ENCODE results near the gene CRYBB2.
"Not testable (repeated sequence)": the region's sequence is repeated elsewhere in the genome, so short reads cannot be mapped to it uniquely, and the experiment has no call there.

Gene CRYBB2

DNA sequence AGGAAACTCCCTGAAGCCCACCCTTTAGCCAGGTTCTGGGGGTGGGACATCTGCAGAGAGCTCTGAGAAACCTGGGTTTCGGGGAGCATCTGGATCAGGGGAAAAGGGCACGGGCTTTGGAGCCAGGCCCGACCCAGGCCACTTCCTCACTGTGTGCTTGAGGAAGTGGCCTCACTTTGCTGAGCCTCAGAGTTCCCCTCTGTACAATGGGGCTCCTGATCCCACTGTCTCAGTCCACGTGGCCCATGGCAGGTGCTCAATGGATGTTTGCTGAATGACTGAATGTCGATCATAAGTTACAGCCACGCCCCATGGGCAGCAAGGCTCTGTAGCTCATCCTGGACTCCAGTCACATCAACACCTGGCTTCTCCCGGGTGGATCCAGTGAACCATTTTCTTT is 18.5 kb upstream of the CRYBB2 start:
- no peak for DNase-seq

DNA sequence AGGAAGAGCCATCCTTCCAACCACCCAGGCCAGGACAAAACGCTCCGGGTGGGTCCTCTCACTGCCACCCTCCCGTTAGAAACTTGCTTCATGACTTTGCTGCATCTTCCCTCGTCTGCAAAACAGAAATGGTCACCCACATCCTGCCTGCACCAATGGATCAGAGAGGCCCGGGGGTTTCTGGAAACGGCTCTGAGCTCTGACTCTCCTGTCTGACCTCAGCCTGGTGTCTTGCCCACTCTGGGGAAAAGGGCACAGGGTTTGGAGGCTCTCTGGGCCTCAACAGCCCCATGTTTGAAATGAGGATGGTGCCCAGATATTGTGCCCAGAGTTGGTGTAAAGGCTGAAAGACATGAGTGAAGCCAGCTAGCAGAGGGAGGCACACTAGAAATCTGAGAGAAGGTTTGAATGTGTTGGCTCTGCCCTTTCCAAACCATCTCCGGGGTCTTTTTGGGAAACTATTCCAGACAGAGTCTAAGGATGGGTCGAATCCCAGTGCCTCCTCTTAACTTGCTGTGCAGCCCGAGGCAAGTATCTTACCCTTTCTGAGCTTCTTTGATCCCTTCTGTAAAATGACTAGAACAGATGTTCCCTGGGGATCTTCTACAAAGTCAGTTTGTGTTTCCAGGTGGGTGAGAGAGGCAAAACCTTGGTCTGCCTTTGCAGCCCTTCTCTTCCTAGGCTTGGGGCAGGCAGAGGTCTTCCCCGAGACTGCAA is 17.7 kb upstream of the CRYBB2 start:
- DNase-seq = no peak

DNA sequence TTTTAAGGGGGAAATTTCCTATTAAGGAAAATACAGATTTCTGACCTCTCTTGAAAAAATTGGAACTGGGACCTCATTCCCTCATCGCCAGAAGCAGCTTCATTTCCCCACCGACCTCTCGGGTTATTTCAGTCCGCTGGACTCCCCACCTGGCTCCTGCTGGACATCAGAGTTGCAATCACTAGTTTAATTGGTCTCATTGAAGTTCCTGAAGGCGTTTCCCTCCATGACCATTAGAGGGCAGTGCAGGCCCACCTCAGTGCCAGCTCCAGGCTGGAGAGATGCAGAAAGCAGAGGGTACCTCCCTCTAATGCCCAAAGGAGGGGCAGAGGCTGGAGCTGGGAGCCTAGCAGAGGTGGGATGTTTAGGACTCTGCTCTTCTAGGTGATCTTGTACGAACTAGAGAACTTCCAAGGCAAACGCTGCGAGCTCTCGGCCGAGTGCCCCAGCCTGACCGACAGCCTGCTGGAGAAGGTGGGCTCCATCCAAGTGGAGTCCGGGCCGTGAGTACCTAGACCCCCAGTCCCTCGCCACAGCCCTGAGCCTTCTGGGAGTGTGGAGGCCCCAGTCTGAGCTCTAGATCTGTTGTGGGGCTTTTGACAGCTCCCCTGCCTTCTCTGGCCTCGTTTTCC is 17.0 kb upstream of the CRYBB2 start:
- peak; percentile 37 for DNase-seq

DNA sequence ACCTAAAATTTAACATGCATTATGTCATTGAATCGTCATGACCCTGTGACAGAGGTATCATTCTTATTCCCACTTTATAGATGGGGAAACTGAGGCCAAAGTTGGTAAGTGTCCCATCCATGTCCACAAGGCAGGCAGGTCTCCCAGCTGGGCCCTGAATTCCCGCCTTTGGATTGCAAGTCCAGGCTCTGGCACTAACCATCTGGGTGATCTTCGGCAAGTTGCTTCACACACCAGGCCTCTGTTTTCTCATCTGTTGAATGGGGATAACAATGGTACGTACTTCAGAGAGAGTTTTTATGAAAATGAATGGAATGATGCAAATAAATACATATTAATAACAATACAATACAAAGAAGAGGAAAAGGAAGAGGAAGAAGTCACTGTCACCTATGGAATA is 16.4 kb upstream of the CRYBB2 start:
- no peak for DNase-seq

DNA sequence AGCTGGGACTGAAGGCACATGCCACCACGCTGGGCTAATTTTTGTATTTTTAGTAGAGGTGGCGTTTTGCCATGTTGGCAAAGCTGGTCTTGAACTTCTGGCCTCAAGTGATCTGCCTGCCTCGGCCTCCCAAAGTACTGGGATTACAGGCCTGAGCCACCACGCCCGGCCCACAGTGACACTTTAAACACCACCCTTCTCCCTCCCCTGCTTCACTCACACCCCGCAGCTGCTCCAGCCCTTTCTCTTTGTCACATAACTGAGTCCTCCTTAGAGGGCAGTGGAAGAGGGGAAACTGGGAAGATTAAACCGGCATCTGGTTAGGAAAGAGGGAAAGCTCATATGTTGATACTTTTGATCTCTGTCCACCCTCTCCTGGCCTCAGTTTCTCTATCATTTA is 14.9 kb upstream of the CRYBB2 start:
- not testable (repeated sequence) for DNase-seq

DNA sequence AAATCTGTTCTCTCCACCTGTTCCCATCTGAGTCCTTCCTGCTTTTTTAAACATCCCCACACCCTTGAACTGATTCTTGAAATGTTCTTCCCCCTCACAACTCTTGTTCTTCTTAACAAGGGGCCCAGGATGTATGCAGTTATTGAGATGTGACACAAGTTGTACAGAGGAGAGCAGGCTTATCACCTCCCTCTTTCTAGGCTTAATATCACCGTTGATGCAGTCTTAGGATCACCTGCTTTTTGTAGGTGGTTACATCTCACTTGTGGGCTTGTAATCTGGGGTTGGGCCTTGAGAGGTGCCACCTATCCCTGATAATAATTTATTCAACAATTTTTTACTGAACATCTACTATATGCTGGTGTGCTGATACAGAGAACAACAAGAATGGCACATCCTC is 13.6 kb upstream of the CRYBB2 start:
- DNase-seq = no peak

DNA sequence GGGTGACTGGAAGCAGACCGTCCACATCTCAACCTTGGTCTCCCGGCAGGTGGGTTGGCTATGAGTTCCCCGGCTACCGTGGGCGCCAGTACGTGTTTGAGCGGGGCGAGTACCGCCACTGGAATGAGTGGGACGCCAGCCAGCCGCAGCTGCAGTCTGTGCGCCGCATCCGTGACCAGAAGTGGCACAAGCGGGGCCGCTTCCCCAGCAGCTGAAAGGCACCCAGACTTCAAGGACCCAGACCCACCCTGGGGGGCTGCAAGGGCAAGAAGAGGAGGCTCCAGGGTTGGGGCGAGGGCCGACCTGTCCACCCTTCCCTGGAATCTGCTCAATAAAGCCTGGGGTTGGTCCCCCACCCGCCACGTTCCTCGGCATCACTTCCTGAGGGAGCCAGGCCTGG is 12.4 kb upstream of the CRYBB2 start:
- no peak for DNase-seq

DNA sequence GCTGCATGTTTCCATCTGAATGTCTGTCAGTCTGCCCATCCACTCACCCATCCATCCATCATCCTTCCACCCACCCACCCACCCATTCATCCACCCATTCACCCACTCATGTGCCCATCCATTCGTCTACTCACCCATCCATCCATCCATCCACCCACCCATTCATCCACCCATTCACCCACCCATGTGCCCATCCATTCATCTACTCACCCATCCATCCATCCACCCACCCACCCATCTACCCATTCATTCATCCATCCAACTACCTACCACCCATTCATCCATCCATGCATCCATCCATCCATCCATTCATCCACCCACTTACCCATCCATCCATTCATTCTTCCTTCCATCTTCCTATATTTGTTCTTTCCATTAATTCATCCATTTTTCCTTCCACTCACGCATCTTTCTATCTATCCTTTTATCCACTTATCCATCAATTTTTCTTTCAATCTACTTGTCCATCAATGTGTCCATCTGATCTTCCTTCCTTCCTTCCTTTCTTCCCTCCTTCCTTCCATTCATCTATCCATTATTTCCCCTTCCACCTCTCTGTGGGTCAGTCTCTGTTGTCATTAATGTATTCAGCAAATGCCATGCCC is 11.8 kb upstream of the CRYBB2 start:
- no peak for DNase-seq

DNA sequence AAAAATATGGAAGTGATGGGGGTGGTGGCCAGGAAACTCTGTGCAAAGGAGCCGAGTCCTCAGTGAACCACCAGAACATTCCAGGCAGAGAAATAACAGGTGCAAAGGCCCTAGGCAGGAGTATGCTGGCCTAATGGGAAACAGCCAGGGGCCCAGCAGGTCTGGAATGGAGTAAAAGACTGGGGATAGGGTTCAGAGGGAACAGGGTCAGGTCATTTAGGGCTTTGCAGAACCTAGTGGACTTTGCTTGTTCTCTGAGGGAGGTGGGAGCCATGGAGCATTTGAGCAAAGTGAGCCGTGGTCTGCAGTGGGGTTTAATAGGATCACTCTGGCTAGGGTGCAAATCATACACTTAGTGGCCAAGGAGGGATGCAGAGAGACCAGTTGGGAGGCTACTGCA is 11.1 kb upstream of the CRYBB2 start:
- DNase-seq = no peak

DNA sequence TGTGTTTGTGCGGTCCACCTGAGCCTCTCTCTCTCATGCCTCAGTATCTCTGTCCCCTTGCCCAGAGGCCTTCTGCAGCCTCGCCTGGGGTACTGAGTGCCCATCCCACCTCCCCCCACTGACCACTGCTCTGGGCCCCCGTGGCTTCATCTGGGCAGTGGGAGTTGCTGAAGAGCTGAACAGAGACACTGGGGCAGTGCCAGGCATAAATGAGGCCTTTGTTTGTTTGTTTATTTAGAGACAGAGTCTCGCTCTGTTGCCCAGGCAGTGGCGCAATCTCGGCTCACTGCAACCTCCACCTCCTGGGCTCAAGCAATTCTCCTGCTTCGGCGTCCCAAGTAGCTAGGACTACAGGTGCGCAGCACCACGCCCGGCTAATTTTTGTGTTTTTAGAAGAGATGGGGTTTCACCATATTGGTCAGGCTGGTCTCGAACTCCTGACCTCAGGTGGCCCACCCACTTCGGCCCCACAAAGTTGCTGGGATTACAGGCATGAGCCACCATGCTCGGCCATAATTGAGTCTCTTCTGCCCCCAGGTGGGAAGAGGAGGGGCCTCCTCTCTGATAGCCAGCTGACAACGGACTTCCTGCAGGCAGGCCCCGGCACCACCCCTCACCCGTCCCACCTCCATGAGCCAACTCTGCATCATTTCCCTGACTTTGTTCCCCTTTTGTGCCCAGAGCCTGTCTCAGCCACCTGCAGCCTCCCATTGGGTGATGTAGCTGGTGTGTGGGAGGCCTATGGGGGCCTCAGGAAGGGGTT is 10.5 kb upstream of the CRYBB2 start:
- DNase-seq = no peak

DNA sequence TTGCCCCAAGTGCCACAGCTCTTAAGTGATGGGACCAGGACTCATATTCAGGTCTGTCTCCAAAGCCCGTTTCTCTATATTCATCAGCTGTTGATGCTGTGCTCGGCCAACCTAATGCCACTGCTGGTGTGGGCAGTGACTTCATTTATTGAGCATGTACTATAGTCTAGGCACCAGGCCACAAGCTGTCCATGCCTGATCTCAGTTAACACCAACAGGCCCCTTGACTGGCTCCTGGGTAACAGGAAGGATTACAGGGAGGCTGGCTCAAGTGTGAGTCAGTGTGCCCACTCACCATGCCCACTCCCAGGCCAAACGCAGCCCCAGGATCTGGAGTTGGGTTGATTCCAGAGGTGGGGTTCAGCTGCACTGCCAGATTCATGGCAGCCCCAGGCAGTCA is 8.6 kb upstream of the CRYBB2 start:
- DNase-seq = no peak

DNA sequence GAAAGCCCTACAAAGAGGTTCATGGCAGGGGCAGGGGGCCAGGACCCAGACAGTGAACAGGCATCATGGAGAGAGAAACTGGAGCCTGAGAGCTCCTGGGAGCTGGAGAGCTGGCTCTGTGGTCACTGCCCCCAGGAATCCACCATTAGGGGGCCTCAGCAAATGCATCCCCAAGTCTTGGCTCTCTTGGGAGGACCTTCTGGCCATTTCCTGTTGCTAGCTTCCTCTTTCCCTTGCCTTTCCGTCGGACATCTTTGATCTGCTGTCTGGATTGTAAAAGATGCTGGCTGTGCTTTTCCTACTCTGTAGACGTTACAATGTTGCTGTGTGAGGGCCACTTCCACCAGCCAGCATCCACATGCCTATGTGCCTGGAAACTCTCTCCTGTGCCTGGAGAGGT is 7.1 kb upstream of the CRYBB2 start:
- DNase-seq = no peak

DNA sequence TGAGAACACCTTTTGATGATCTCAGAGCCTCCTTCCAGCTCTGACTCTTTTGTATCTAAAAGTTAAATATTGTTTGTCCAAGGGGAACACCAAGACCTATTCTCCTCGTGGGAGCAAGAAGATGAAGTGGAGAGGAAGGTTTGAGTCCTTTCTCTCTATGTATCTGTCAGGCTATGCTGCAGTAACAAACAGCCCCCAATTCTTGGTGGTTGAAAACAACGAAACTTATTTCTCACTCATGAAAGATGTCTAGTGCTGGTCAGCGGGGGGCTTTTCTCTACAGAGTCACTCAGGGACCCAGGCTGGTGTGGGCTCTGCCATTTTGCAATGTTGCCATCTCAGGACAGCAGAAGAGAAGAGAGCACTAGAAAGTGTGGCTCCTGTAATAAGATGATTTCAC is 6.2 kb upstream of the CRYBB2 start:
- no peak for DNase-seq

DNA sequence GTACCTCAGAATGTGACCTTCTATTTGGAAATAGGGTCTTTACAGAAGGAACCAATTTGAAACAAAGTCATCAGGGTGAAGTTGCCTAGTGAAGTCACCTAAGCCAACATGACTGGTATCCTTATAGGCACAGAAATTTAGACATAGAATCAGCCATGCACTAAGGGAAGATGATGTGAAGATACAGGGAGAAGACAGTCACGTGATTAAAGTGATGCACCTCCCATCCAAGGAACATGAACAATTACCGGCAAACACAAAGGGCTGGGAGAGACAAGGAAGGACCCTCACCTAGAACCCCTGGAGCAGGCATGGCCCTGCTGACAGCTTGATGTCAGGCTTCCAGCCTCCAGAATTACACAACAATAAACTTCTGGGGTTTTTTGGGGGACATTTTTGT is 3.2 kb upstream of the CRYBB2 start:
- no peak for DNase-seq

DNA sequence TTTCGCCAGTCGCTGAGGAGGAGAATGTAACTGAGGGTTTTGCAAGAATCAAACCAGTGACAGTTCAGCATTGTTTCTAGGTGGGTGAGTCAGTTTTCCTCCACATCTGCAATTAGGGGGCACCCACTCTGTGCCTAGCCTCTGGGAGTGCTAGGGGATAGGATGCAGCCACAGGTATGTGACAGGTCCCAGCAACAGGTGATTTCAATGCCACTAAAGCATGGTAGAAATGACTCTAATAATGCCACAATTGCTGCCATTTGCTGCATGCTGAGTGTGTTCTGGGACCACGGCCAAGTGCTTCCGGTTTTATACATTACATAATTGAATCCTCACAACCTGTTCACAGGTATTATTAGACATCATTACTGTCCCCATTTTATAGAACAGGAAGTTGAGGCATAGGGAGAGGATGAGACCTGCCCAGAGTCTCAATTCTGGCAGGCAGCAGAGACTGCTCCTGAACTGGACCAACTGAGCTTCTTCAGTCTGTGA is 556 bp downstream of the CRYBB2 start:
- peak; percentile 50 for DNase-seq

DNA sequence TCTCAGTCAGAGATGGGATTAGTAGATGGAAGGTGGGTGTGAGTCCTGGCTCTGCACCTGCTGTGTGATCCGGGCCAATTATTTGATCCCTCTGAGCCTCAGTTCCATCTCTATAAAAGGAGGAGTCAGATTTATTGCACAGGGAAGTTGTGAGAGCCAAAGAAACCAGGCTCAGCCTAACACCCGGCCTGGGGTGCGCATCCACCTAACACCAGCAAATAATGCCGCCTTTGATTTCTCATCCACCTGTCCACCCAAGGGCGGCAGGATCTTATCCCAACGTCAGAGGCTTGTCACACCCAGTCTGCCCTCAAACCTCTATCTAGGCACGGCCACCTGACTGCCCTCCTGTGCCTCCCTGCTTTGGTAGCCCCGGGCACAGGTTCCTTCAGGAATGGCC is 2.4 kb downstream of the CRYBB2 start:
- DNase-seq = no peak

DNA sequence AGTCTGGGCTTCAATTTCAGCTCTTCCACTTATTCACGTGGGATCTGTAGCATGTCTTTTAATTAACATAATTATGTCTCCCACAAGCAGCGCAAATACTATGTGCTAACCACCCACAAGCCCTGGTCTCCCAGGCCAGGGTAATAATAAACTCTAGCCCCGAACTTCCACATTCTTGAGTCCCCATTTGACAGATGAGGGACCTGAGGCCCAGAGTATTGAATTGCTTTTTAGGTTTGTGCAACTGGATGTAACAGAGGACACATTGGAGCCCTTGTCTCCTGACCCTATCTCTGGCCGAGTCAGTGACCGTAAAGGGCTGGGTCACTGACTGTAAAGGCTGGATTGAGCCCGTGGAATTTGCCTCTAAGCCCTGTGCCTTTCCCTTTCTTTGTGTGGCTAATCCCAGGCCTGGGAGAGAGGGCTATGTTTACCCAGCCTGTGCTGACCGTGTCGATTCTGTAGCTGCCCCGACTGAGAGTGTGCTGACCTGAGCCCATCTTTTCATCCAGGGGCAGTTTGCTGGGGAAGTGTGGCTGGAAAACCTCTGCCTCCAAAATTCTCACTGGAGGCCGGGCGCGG is 3.9 kb downstream of the CRYBB2 start:
- DNase-seq = no peak

DNA sequence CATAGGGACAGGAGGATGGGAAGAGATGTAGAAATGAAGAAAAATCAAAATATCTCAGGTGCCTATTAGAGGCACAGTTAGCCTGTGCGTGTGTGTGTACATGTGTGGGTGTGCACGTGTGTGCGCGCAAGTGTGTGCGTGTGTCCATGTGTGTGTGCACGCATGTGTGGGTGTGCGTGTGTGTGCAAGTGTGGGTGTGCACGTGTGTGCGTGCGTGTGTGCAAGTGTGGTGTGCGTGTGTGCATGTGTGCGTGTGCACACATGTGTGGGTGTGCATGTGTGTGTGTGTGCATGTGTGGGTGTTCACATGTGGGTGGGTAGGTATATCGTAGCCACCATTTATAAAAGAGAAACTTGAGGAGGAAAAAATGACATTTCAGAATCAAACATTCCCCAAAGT is 9.4 kb downstream of the CRYBB2 start:
- no peak for DNase-seq

DNA sequence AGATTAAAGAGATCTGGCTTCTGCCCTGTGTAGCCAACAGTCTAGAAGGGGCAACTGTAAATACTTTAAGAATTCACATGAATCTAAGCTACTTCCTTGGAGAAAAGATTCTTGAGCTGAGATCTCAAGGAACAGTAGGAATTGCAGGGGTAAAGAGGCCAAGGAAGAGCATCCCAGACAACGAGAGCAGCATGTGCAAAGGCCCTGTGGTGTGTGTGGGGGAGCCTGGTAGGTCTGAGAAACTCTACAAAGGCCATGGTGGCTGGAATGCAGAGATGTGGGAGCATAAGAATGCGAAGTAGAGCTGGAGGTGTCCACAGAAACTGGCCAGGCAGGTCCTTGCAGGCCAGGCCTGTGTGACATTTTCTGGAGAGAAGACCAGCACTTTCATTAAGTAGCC is 11.3 kb downstream of the CRYBB2 start:
- DNase-seq = not testable (repeated sequence)

DNA sequence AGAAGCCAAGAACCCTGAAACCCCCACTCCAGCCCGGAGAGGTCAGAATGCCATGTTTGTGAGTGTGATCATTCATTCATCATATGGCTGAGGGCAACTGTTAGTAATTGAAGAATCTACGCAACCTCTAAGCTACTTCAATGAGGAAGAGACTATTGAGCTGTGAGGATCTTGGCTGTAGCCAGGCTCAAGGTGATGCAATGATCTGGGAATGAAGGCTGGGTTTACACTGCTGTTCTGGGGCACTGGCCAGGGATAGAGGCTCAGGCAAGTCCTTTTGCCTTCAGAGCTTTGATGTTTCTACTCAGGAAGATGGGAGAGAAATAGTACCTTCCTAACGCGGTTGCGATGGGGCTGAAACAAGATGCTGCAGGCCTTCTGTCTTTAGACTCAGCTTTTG is 12.9 kb downstream of the CRYBB2 start:
- no peak for DNase-seq

DNA sequence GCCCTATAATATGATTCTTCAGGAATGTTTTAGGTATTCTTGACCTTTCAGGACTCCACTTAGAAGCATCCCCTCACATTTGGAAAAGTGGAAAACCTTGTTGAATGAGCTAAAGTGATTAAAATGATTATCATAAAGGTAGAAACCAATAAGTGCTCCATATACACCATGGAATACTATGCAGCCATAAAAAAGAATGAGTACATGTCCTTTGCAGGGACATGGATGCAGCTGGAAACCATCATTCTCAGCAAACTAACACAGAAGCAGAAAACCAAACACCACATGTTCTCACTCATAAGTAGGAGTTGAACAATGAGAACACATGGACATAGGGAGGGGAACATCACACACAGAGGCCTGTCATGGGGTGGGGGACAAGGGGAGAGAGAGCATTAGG is 14.3 kb downstream of the CRYBB2 start:
- DNase-seq = not testable (repeated sequence)

DNA sequence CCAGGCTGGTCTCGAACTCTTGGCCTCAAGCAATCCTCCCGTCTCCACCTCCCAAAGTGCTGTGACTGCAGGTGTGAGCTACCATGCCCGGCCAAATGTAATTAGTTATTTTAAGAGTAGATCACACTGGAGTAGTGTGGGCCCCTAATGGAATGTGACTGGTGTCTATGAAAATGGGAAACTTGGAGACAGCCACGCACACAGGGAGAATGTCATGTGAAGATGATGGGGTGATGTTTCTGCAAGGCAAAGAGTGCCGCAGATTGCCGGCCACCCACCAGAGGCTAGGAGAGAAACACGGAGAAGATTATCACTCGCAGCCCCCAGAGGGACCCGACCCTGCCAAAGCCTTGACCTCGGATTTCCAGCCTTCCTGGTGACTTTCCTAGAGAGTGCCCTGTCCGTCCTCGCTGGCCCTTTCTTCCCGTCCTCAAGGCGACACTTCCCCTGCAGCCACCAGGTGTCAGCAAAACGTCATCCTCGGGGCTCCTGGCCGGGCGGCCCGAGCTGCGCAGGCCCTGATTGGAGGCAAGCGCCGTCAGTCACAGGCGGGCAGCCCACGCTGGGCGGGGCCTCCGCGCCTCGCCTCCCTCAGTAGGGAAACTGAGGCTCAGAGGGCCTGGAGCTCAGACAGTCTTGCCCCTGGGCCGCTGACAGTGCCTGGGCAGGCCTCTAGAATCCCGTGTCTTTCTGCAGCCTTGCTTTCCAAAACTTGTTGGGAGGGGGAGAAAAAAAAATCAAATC is 16.3 kb downstream of the CRYBB2 start:
- DNase-seq = peak; percentile 26

DNA sequence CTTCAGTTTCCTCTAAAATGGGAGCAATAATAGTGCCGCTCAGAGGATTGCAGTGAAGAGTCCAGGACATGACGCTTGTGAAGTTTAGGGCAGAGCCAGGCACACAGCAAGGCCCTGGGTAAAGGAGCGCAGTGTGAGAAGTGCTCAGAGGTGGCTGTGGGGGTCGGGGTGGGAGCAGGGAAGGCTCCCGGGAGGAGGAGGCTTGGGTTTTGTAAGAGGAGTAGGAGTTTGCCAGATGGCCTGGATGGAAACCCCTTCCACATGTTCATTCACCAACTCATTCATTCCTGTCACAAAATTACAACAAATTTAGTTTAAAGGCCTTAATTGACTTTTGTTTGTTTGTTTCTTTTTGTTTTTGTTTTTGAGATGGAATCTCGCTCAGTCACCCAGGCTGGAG is 17.0 kb downstream of the CRYBB2 start:
- DNase-seq = no peak
